ENCODE data around the gene CCDC60.

CCDC60 gene

DNA sequence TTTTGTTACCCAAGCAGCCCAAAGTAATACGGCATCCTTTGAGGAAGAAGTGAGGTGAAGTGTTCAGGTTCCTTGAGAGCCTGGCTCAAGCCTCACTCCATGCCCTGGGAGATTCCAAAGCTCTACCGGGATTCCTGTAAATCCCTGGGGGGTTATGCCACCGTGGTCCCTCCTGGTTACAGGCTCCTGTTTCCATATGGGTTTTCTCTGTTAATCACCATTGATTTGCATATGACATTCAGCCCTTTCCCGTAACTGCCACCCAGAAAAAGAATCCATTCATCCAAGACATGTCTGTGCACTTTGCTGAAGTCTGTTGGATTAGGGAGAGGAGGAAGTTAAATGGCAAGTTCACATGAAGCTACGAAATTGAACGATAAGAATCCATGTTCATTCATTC, 27.9 kb upstream of the CCDC60 start:
- Histone ChIP-seq H3K27me3 (ENCODE audit: insufficient read depth, low read length) (no peaks in the 10 kb centered on the region), H3K18ac (ENCODE audit: low read length) (no peak overlapping the region), H4K91ac (ENCODE audit: low read depth, low read length) (no peak overlapping the region), H3K4me3 (ENCODE audit: low read depth, low read length) (no peak overlapping the region), H3K4ac (ENCODE audit: low read depth, low read length) (no peak overlapping the region), H3K14ac (ENCODE audit: low read length) (no peak overlapping the region), H3K79me1 (ENCODE audit: low read length) (peaks cover 4% of the 10 kb centered on the region), H3K4me1 (ENCODE audit: control insufficient read depth in 1 of 2, insufficient read depth in 2 of 2, low read length in 2 of 2) (peaks cover 4% of the 10 kb centered on the region in 2 experiments), H2BK5ac (ENCODE audit: low read depth, low read length, poor library complexity) (no peak overlapping the region), H4K12ac (ENCODE audit: low read depth, low read length) (no peak overlapping the region), H3K23ac (ENCODE audit: low read length) (no peak overlapping the region), H3K9ac (ENCODE audit: low read length) (no peak overlapping the region), H2BK12ac (ENCODE audit: low read length) (no peak overlapping the region), H3K79me2 (ENCODE audit: control insufficient read depth, insufficient read depth, low read length, poor library complexity) (no peaks in the 10 kb centered on the region), H3K9me3 (ENCODE audit: insufficient read depth, low read depth, low read length) (no peaks in the 10 kb centered on the region), H3K27ac (ENCODE audit: low read depth, low read length) (no peak overlapping the region), H2BK120ac (ENCODE audit: insufficient read depth, low read length, poor library complexity) (no peak overlapping the region), H4K8ac (ENCODE audit: low read depth, low read length) (no peak overlapping the region), H3K4me2 (ENCODE audit: low read length) (no peak overlapping the region), H2AK5ac (ENCODE audit: low read length) (no peak overlapping the region), H3K36me3 (ENCODE audit: control insufficient read depth in 1 of 2, insufficient read depth in 2 of 2, low read length in 2 of 2) (no peaks in the 10 kb centered on the region), H2AFZ (ENCODE audit: insufficient read depth, low read length, poor library complexity) (no peak overlapping the region)
- no peak for DNase-seq
- WGBS (ENCODE audit: extremely low coverage, insufficient coverage, insufficient read length) = no CpG with 5 or more reads among the region's 6 CpGs

DNA sequence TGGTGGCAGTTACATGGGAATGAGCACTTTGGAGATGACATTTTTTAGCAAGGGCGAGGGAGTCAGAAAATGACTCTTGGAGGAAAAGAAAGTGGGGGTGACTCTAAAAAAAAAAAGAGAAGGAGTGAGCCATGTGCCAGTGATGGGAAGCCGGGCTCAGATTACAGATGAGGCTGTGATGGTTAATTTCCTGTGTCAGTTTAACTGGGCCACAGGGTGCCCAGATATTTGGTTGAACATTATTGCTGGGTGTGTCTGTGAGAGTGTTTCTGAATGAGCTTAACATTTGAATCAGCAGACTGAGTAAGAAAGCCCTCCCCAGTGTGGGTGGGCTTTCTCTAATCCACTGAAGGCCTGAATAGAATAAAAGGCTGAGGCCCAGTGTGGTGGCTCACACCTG, 26.8 kb upstream of the CCDC60 start:
- H3K4me1 ChIP-seq (ENCODE audit: control insufficient read depth in 1 of 2, insufficient read depth in 2 of 2, low read length in 2 of 2) = peaks cover 4% of the 10 kb centered on the region in 2 experiments
- no peak overlapping the region for H2BK5ac ChIP-seq (ENCODE audit: low read depth, low read length, poor library complexity)
- no peak overlapping the region for H4K91ac ChIP-seq (ENCODE audit: low read depth, low read length)
- no peak overlapping the region for H3K18ac ChIP-seq (ENCODE audit: low read length)
- H2BK12ac ChIP-seq (ENCODE audit: low read length) = peak overlapping the region; percentile 29
- H2AFZ ChIP-seq (ENCODE audit: insufficient read depth, low read length, poor library complexity) = no peak overlapping the region
- H3K9ac ChIP-seq (ENCODE audit: low read length) = no peak overlapping the region
- peaks cover 4% of the 10 kb centered on the region for H3K79me1 ChIP-seq (ENCODE audit: low read length)
- H3K4me2 ChIP-seq (ENCODE audit: low read length) = no peak overlapping the region
- no peaks in the 10 kb centered on the region for H3K79me2 ChIP-seq (ENCODE audit: control insufficient read depth, insufficient read depth, low read length, poor library complexity)
- no peak overlapping the region for H4K8ac ChIP-seq (ENCODE audit: low read depth, low read length)
- no peak overlapping the region for H4K12ac ChIP-seq (ENCODE audit: low read depth, low read length)
- DNase-seq = no peak
- no peak overlapping the region for H2AK5ac ChIP-seq (ENCODE audit: low read length)
- no peak overlapping the region for H3K4me3 ChIP-seq (ENCODE audit: low read depth, low read length)
- no CpG with 5 or more reads among the region's 2 CpGs for WGBS (ENCODE audit: extremely low coverage, insufficient coverage, insufficient read length)
- no peaks in the 10 kb centered on the region for H3K9me3 ChIP-seq (ENCODE audit: insufficient read depth, low read depth, low read length)
- no peak overlapping the region for H2BK120ac ChIP-seq (ENCODE audit: insufficient read depth, low read length, poor library complexity)
- no peak overlapping the region for H3K23ac ChIP-seq (ENCODE audit: low read length)
- H3K27me3 ChIP-seq (ENCODE audit: insufficient read depth, low read length) = no peaks in the 10 kb centered on the region
- no peak overlapping the region for H3K27ac ChIP-seq (ENCODE audit: low read depth, low read length)
- H3K36me3 ChIP-seq (ENCODE audit: control insufficient read depth in 1 of 2, insufficient read depth in 2 of 2, low read length in 2 of 2) = no peaks in the 10 kb centered on the region
- H3K4ac ChIP-seq (ENCODE audit: low read depth, low read length) = no peak overlapping the region
- no peak overlapping the region for H3K14ac ChIP-seq (ENCODE audit: low read length)

DNA sequence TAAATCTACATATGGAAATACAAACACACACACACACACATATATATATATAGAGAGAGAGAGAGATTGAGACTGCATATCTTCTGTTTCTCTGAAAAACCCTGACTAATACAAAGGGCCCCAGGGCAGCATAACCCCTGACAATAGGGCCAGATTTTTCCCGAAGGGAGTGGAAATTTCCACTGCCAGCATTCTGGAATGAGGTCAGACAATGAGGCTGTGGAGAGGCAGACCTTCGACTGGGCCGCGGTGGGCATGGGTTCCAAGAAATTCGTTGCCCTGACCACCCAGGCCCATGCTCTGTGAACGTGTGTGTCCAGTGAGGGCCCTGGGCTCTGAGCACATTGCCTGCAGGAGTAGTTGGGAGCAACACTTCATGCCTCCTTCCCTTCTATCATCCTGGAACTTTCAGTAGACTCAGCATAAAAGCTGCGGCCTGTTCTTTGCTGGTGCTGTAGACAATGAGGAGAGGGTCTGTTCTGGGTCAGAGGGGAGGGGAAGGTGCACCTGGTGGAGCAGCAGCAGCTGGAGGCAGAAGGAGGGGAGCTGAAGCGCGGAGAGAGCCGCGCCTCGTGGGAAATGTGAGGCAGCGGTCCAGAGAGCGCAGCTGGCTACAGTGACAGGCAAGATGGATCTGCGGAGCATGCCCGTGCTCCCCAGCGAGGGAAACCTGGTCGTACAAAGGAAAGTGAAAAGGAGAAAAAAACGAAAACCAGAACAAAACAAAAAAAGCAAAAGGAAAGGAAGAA, 25.6 kb upstream of the CCDC60 start:
- Histone ChIP-seq H2AK5ac (ENCODE audit: low read length) (peak overlapping the region; percentile 8), H3K4me3 (ENCODE audit: low read depth, low read length) (no peak overlapping the region), H3K36me3 (ENCODE audit: control insufficient read depth in 1 of 2, insufficient read depth in 2 of 2, low read length in 2 of 2) (no peaks in the 10 kb centered on the region), H4K8ac (ENCODE audit: low read depth, low read length) (peak overlapping the region; percentile 25), H3K4me2 (ENCODE audit: low read length) (no peak overlapping the region), H3K14ac (ENCODE audit: low read length) (peak overlapping the region; percentile 12), H3K27ac (ENCODE audit: low read depth, low read length) (no peak overlapping the region), H3K4ac (ENCODE audit: low read depth, low read length) (no peak overlapping the region), H2BK5ac (ENCODE audit: low read depth, low read length, poor library complexity) (no peak overlapping the region), H3K9me3 (ENCODE audit: insufficient read depth, low read depth, low read length) (no peaks in the 10 kb centered on the region), H2AFZ (ENCODE audit: insufficient read depth, low read length, poor library complexity) (peak overlapping the region; percentile 53), H3K23ac (ENCODE audit: low read length) (no peak overlapping the region), H3K27me3 (ENCODE audit: insufficient read depth, low read length) (no peaks in the 10 kb centered on the region), H3K4me1 (ENCODE audit: control insufficient read depth in 1 of 2, insufficient read depth in 2 of 2, low read length in 2 of 2) (peaks cover 4% of the 10 kb centered on the region in 2 experiments), H2BK12ac (ENCODE audit: low read length) (peak overlapping the region; percentile 11), H2BK120ac (ENCODE audit: insufficient read depth, low read length, poor library complexity) (peak overlapping the region; percentile 28), H4K91ac (ENCODE audit: low read depth, low read length) (peak overlapping the region; percentile 42), H3K18ac (ENCODE audit: low read length) (peak overlapping the region; percentile 45), H3K9ac (ENCODE audit: low read length) (no peak overlapping the region), H4K12ac (ENCODE audit: low read depth, low read length) (peak overlapping the region; percentile 64), H3K79me1 (ENCODE audit: low read length) (peaks cover 4% of the 10 kb centered on the region), H3K79me2 (ENCODE audit: control insufficient read depth, insufficient read depth, low read length, poor library complexity) (no peaks in the 10 kb centered on the region)
- DNase-seq = peak; percentile 20 to 32
- WGBS (ENCODE audit: extremely low coverage, insufficient coverage, insufficient read length) = no CpG with 5 or more reads among the region's 19 CpGs

DNA sequence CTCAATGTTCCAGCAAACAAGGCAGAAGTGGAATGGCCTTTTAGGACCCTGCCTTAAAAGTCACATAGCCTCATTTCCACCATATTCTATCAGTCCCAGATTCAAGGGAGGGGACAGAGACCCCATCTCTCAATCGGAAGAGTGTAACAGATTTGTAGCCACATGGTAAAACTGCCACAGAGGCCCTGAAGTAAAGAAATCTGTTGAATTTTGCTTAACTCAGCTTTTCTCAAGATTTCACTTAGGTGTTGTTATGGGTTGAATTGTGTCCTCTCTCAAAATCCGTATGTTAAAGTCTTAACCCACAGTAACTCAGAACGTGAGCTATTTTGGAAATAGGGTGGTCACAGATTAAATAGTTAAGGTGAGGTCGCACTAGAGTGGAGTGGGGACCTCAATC, 22.7 kb upstream of the CCDC60 start:
- H2BK5ac ChIP-seq (ENCODE audit: low read depth, low read length, poor library complexity) = no peak overlapping the region
- H3K4me3 ChIP-seq (ENCODE audit: low read depth, low read length) = no peak overlapping the region
- H4K91ac ChIP-seq (ENCODE audit: low read depth, low read length) = no peak overlapping the region
- H3K9me3 ChIP-seq (ENCODE audit: insufficient read depth, low read depth, low read length) = no peaks in the 10 kb centered on the region
- no peak overlapping the region for H4K12ac ChIP-seq (ENCODE audit: low read depth, low read length)
- H3K36me3 ChIP-seq (ENCODE audit: control insufficient read depth in 1 of 2, insufficient read depth in 2 of 2, low read length in 2 of 2) = no peaks in the 10 kb centered on the region
- peaks cover 4% of the 10 kb centered on the region for H3K79me1 ChIP-seq (ENCODE audit: low read length)
- no peak for DNase-seq
- H3K18ac ChIP-seq (ENCODE audit: low read length) = no peak overlapping the region
- no peak overlapping the region for H3K4me2 ChIP-seq (ENCODE audit: low read length)
- H3K4ac ChIP-seq (ENCODE audit: low read depth, low read length) = no peak overlapping the region
- no peak overlapping the region for H3K23ac ChIP-seq (ENCODE audit: low read length)
- H3K27me3 ChIP-seq (ENCODE audit: insufficient read depth, low read length) = no peaks in the 10 kb centered on the region
- no peak overlapping the region for H3K27ac ChIP-seq (ENCODE audit: low read depth, low read length)
- no peak overlapping the region for H3K9ac ChIP-seq (ENCODE audit: low read length)
- no peak overlapping the region for H2BK12ac ChIP-seq (ENCODE audit: low read length)
- peaks cover 4% of the 10 kb centered on the region in 2 experiments for H3K4me1 ChIP-seq (ENCODE audit: control insufficient read depth in 1 of 2, insufficient read depth in 2 of 2, low read length in 2 of 2)
- no peak overlapping the region for H2BK120ac ChIP-seq (ENCODE audit: insufficient read depth, low read length, poor library complexity)
- no peak overlapping the region for H3K14ac ChIP-seq (ENCODE audit: low read length)
- no peaks in the 10 kb centered on the region for H3K79me2 ChIP-seq (ENCODE audit: control insufficient read depth, insufficient read depth, low read length, poor library complexity)
- WGBS (ENCODE audit: extremely low coverage, insufficient coverage, insufficient read length) = no CpG with 5 or more reads among the region's 4 CpGs
- H2AFZ ChIP-seq (ENCODE audit: insufficient read depth, low read length, poor library complexity) = no peak overlapping the region
- H2AK5ac ChIP-seq (ENCODE audit: low read length) = no peak overlapping the region
- H4K8ac ChIP-seq (ENCODE audit: low read depth, low read length) = no peak overlapping the region
